Measurements from ENCODE around the gene MYO18A. TPM values are rescaled to one million over a fixed set of nuclear protein-coding genes. Genes with fewer than 3 reads are reported as not detected.

MYO18A gene
- total RNA-seq, 1 donor from 2014 or later: 30.0 TPM

GRCh38 chr17:29041091-29041490, 139.1 kb downstream of the MYO18A start:
- Mint-ChIP-seq H3K27me3 (ENCODE audit: low read depth) (no peaks in the 10 kb centered on the region), H3K4me1 (ENCODE audit: low read depth) (peaks cover 33% of the 10 kb centered on the region), H3K36me3 (ENCODE audit: low read depth) (peaks cover 2% of the 10 kb centered on the region), H3K4me3 (ENCODE audit: unreplicated experiment) (no peak overlapping the region), H3K9me3 (ENCODE audit: low read depth) (no peaks in the 10 kb centered on the region), H3K27ac (ENCODE audit: unreplicated experiment) (no peak overlapping the region)
- TF ChIP-seq, protein P1, sequence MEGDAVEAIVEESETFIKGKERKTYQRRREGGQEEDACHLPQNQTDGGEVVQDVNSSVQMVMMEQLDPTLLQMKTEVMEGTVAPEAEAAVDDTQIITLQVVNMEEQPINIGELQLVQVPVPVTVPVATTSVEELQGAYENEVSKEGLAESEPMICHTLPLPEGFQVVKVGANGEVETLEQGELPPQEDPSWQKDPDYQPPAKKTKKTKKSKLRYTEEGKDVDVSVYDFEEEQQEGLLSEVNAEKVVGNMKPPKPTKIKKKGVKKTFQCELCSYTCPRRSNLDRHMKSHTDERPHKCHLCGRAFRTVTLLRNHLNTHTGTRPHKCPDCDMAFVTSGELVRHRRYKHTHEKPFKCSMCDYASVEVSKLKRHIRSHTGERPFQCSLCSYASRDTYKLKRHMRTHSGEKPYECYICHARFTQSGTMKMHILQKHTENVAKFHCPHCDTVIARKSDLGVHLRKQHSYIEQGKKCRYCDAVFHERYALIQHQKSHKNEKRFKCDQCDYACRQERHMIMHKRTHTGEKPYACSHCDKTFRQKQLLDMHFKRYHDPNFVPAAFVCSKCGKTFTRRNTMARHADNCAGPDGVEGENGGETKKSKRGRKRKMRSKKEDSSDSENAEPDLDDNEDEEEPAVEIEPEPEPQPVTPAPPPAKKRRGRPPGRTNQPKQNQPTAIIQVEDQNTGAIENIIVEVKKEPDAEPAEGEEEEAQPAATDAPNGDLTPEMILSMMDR (IDR thresholded peaks at IDR 0.05): no peak
- no peak for DNase-seq (ENCODE audit: low spot score)

- Mint-ChIP-seq H3K27ac (ENCODE audit: unreplicated experiment) (peak overlapping the region; percentile 87), H3K4me3 (ENCODE audit: unreplicated experiment) (no peak overlapping the region), H3K4me1 (ENCODE audit: low read depth) (peaks cover 33% of the 10 kb centered on the region), H3K9me3 (ENCODE audit: low read depth) (peaks cover 4% of the 10 kb centered on the region), H3K36me3 (ENCODE audit: low read depth) (peaks cover 6% of the 10 kb centered on the region), H3K27me3 (ENCODE audit: low read depth) (peaks cover 4% of the 10 kb centered on the region)
- TF ChIP-seq, protein P1 (IDR thresholded peaks at IDR 0.05): no peak
- no peak for DNase-seq (ENCODE audit: low spot score)
These were observed 140.2 kb downstream of the MYO18A start for GRCh38 chr17:29039764-29040598.

- Mint-ChIP-seq H3K27ac (ENCODE audit: unreplicated experiment) (no peak overlapping the region), H3K4me3 (ENCODE audit: unreplicated experiment) (no peak overlapping the region), H3K4me1 (ENCODE audit: low read depth) (peaks cover 24% of the 10 kb centered on the region), H3K36me3 (ENCODE audit: low read depth) (peaks cover 11% of the 10 kb centered on the region), H3K27me3 (ENCODE audit: low read depth) (peaks cover 8% of the 10 kb centered on the region), H3K9me3 (ENCODE audit: low read depth) (peaks cover 17% of the 10 kb centered on the region)
- no peak for DNase-seq (ENCODE audit: low spot score)
- TF ChIP-seq, protein P1 (IDR thresholded peaks at IDR 0.05): no peak
These were observed 142.0 kb downstream of the MYO18A start for GRCh38 chr17:29038085-29038795.

DNA sequence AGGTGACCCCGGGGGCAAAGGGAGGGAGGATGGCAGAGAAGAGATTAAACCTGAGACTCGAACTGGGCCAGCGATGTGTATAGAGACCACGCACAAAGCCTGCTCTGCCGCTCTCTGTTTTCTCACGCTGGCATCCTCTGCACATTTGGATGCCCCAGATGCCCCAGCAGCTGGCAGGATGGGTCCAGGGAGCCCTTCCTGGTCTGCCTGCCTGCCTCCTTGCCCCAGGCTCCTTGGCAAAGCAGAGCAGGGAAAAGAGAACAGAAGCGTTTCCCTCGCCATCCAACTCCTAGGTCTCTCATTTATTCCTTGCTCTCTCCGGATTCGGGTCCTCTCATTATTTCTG, 142.5 kb downstream of the MYO18A start:
- Mint-ChIP-seq H3K27me3 (ENCODE audit: low read depth) (peaks cover 8% of the 10 kb centered on the region), H3K4me3 (ENCODE audit: unreplicated experiment) (no peak overlapping the region), H3K4me1 (ENCODE audit: low read depth) (peaks cover 24% of the 10 kb centered on the region), H3K9me3 (ENCODE audit: low read depth) (peaks cover 17% of the 10 kb centered on the region), H3K36me3 (ENCODE audit: low read depth) (peaks cover 11% of the 10 kb centered on the region), H3K27ac (ENCODE audit: unreplicated experiment) (no peak overlapping the region)
- TF ChIP-seq, protein P1 (IDR thresholded peaks at IDR 0.05): no peak
- no peak for DNase-seq (ENCODE audit: low spot score)

DNA sequence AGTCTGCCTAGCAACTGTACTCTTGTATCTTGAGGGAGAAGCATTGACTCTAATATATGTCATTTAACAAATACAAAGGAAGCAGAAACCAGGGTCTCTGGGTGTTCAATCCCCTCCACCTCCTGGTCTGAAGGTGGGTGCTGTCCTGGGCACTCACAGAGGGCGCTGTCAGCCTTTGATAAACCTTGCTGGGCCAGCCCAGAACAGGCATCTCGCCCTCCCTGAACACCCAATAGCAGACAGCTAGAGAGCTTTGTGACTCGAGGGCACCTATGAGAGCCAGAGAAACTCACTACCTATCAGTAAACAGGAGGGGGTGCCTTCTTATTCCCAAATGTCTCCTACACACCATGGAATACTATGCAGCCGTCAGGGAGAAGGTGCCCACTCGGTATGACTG, 143.6 kb downstream of the MYO18A start:
- H3K4me1 Mint-ChIP-seq (ENCODE audit: low read depth): peaks cover 24% of the 10 kb centered on the region
- peaks cover 19% of the 10 kb centered on the region for H3K27me3 Mint-ChIP-seq (ENCODE audit: low read depth)
- TF ChIP-seq, protein P1 (IDR thresholded peaks at IDR 0.05): no peak
- no peak overlapping the region for H3K4me3 Mint-ChIP-seq (ENCODE audit: unreplicated experiment)
- peaks cover 17% of the 10 kb centered on the region for H3K9me3 Mint-ChIP-seq (ENCODE audit: low read depth)
- DNase-seq (ENCODE audit: low spot score): no peak
- peaks cover 11% of the 10 kb centered on the region for H3K36me3 Mint-ChIP-seq (ENCODE audit: low read depth)
- no peak overlapping the region for H3K27ac Mint-ChIP-seq (ENCODE audit: unreplicated experiment)

All from chondrocyte (in vitro differentiated cells).